ENCODE measurements around the gene HOXC6.
"Not testable (repeated sequence)": the region's sequence is repeated elsewhere in the genome, so short reads cannot be mapped to it uniquely, and the experiment has no call there.

HOXC6 gene

GRCh38 chr12:54058128-54058768, 30.0 kb downstream of the HOXC6 start:
- DNase-seq = no peak

DNA sequence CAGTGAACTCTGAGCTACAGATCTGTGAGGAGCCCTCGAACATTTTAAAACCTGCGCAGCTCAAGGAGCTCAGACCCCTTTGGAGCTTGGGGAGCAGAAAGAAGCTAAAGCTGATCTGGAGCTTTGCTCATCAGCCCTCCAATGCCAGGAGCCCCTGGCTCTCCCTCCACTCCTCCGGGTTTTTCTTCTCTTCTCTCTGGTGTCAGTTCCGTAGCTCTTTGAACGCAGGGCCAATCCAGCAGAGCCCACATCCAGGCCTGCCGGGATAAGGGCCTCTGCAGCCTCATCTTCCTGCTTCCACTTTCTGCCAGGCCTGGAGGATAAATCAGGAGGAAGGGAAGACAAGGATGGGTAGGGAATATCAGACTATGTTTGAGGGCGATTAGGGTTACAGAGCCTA, 31.4 kb downstream of the HOXC6 start:
- DNase-seq = no peak

DNA sequence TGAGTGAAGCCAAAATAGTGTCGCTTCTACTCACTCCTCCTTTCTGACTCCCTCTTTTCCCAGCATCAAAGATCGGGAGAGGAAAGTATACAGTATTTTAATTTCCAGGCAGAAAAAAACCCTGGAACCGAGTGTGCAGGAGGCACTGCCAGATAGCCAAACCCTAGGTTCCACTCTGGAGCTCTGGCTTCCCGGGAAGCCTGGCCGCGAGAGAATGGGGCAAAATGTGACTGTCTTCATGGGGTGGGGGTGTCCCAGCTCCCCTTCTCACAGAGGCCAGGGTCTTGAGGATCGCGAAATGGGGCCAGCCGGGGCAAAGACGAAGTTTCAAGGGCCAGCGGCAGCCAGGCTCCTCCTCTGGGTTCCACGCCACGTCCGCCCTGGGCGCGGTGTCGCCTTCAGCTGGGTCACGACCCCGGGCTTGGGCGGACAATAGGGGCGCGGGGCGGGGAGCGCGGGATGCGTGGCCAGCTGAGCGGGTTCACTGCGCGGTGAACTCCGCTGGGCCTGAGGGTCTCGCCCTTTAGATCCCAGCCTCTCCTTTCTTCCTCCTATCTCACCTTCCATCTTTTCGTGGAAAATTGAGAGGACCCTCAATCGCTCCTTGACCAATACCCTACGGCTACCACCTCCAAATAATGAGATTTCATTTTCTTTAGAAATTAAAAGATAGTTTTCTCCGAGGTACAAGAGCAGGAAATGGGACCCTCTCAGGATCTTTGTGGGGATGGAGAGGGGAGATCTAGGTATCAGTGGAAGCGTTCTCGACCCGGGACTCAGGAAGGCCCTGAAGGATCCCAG, 32.1 kb downstream of the HOXC6 start:
- no peak for DNase-seq

DNA sequence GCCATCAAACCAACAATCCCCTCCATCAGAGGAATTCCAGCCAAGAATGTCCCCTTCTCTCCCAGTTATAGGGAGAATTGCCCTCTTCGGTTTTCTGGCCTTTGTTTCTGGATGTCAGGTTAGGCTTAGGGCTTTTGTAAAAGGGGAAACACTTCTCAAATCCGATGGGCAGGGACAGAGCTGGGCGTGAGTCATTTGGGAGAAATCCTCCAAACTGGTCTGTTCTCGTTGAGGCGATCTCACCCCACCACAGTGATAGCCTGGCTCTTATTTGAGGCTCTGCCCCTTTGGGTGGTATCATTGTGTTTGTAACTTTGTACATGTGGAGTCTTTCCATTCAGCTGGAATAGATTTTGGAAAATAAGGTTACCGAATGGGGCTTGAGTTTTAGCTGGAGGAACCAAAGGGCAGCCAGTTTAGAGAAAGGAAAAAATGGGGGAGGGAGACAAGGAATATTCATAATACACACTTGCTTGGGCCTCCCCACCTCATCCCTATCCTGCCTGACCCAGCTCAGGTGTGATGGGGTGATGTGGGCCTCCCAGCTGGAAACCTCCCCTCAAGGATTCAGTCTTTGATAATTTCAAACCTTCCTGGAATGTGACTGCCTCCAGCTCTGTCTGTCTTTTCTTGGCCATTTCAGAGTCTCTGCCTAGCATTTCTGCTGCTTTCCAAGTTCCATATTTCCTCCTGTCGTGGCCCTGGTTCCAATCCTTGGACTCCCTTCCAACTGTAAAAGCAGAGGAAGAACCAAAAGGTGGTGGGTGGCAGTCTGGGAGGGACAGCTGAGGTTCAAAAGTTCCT, 32.9 kb downstream of the HOXC6 start:
- DNase-seq = no peak

DNA sequence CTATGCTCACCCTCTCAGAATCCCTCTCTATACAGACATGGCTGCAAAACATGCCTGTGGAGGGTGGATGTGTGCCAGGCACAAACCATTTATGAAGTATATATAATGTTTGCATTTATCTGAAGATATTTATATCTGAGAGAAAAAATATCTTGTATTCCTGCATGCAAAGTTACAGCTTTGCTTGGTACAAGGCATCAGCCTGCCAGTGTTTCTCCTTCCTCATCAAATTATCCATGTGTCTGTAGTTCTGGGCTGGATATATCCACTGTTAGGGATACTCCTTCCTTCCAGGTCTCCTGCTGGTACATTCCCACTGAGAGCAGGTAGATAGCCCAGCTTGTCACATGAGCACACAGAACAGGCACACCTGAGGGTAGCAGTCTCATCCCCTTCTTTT, 37.4 kb downstream of the HOXC6 start:
- DNase-seq = no peak

- no peak for DNase-seq
Measured at GRCh38 chr12:54066408-54066807, 38.2 kb downstream of the HOXC6 start.

DNA sequence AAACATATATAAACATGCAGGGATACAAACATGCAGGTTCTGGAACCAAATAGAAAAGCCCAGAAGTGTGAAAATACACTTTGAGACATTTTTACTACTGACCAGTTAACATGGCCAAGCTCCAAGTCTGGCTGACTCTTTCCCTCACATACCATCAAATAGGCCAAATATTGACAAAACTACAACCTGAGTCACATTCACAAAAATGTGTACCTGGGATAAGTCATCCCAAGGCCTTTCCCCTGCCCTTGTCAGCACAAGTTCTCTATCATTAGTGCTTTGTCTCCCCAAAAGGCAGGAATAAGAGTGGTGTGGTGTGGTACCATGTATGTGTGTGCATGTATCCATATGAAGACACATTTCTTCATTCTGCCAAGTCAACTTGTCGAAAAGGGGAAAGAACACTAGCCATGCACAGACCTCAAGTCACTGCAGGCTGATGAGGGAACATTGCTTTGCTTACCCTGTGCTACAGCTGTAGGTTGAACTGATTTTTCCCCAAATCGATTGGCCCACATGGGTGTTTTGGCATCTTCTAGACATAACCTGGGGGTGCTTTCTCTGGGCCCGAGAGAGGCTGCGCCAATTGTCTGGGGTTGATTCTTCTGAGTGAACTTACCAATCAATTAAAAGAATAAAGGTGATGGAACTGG, 40.3 kb downstream of the HOXC6 start:
- DNase-seq = no peak

DNA sequence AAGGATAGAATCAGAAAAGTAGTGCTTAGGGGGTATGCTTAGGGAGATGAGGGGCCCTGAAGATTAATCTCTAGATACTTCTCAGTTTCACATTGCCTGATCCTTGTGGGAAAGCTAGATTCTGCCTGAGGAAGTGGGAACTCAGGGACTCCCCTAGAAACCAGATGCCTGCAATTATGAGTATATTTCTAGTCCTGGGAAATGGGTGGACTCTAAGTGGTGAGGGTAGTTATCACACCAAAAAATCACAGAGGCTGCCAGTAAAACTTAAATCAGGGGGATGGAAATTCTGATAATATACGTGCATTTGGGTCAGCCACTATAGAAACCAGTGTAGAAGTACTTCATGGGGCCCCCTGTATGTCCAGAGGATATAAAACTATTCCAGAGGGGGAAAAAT, 43.7 kb downstream of the HOXC6 start:
- DNase-seq = no peak

GRCh38 chr12:54074308-54074707, 46.1 kb downstream of the HOXC6 start:
- no peak for DNase-seq

- DNase-seq = no peak
Measured at GRCh38 chr12:54075409-54075808, 47.2 kb downstream of the HOXC6 start.

GRCh38 chr12:54075974-54076373, 47.7 kb downstream of the HOXC6 start:
- no peak for DNase-seq

DNA sequence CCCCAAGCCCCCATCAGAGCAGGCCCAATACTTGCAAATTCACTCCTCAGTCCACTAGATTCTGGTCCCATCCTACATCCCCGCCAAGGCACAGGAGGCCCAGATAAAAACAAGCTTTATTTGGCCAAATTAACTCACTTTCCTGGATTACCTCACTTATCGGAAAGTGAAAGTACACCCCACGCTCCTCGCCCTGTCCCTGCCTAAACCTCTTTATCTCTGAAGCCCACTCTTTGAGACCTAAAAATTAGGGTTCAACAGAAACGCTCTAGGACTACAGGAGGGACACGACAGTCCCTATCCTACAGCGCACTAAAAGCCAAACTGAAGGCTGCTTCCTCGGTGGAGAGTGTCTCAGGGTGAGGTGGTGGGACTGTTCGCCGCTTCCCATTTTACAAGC, 49.6 kb downstream of the HOXC6 start:
- not testable (repeated sequence) for DNase-seq

- DNase-seq = not testable (repeated sequence)
Measured at GRCh38 chr12:54079115-54079514, 50.9 kb downstream of the HOXC6 start.
